NCI-H226 (cell line): ENCODE data around the gene ZNF385A.
A peak's percentile ranks its signal among the peaks of the same experiment; 100 is the strongest.

Experiments used
- DNase-seq: peaks from one replicate; pipeline ENCODE4 v3.0.0-alpha.2; 2015

Gene ZNF385A

DNA sequence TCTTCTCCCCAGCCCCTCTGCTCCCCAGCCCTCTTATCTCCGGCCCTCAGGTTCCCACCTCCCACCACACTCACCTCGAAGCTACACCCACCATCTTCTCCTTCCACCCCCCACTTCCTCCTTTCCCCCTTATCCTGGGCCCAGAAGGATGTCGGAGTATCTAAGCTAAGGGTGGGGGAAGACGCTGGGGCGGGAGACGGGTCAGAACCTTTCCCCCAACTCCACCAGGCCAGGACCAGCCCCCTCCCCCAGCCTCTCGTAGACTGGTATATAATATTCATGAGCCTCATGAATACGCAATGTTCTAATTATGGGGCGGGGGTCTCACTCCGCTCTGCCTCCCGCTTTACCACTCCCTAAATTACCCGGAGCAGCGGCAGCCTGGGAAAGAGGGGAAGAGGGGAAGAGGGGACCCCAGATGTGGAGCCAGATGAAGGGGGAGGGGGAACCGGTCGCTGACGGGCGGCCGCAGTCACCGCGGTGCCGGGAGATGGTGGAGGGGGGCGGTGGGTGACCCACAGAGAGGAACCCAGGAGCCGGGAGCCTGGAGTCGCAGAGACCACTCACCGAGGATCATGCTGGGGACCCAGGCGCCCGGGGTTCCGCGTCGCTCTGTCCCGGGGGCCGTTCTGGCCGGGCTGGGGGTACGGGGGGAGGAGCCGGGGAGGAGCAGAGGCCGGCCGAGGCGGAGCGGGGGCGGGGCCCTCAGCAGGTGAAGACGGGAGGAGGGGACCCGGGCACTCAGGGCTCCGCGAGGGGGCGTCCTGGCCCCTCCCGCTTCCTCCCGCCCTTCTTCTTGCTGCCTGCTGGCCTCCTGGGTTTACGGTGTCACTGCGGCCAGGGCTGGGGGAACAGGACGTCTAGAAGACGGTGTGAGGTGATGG lies 6.4 kb upstream of the ZNF385A start:
- DNase-seq, result no peak

DNA sequence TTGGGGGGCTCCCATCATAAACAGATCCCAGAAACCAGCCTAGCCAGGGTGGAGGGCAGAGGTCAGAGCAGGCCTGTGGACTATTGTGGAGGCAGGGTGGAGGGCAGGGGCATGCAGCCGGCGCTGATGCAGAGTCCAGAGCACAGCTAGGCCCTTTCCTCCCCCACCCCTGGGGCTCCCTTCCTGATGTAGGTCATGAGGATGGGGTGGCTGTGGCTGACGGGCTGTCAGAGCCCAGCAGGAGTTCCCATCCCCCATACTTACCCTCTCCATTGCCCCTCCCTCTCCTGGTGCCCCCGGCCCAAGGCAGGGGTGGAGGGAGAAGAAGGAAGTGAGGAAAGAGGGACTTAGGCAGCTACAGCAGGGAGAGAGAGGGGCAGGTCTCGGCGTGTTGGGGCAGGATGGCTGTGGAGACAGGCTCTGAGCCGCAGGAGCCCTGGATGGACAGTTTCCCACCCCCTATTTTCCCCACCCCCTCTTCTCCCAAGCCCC lies 5.7 kb upstream of the ZNF385A start:
- no peak for DNase-seq

DNA sequence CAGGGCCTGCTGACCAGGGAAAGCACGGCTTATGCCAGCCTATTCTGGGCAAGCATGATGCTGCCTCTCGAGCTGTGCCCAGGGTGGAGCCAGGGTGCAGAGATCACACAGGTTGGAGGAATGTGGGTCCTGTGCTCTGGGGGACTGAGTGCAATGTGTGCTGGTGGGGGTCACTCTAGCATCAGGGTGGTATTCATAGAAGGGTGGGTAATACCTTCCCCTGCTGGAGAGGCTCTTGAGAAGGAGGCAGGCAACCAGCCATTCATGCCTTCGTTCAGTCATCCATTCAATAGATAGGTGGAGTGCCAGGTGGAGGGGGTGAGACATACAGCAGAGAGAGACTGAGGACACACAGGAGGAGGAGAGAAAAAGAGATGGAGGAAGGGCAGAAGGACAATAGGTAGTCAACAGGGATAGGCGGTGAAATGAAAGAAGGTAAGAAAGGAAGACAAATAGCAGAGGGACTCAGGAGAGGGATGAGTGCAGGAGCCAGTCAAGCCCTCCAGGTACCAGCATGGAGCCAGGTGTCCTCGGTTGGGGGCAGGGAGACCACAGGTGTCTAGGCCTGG lies 5.2 kb upstream of the ZNF385A start:
- no peak for DNase-seq

DNA sequence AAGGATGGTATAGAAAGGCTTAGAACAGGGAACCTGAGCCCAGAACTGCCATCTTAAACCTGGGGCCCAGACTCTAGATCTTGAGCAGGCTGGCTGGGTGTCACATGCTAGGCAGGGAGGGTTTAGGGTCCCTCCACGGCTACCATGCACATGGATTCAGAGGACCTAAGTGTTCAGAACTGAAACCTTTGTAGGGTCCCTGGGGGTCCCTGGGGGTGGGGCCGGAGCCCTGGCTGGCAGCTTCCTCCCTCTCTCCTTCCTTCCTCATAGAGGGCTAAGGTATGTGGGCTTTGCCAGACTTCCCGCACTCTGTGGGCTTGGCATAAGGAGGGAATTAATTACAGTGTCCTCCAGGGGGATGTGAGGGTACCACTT lies 4.6 kb upstream of the ZNF385A start:
- no peak for DNase-seq

DNA sequence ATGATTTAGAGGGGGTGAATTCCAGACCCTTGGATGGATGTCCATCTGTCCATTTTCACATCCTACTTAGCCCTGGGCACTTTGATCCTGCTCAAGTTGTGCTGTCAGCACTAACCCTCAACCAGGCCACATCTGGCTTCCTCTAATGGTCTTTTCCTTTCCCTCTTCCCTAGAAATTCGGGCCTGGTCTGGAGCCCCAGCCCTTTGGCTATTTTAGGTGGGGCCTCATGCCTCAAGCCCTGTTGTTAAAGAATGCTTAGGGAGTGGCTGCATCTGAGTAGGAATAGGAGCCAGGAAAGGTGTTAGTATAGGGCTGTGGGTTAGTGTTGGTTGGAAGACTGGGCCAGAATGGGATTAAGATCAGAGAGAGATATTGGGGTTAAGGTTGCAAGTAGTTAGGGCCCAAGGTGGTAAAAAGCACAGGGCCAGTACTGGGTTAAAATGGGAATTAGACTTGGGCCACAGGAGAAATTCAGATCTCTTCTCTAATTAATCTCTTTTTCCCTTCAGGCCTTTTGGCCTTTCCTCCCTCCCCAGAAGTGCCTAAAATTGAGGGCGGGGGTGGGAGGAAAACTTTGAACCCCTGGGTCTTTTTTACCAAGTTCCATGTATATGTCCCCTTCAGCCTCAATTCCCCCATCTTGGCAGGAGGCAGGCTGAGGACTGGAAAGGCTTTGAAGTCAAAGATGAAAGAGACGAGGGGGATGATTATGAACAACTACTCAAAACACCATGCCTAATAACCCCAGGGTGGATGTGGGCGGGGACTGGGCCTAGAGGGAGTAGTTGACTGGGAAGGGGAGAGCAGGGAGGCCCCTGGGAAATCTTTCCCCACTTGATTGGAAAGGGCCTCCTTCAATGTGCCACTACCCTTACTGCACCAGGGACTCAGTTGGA lies 4.0 kb upstream of the ZNF385A start:
- DNase-seq, result no peak

DNA sequence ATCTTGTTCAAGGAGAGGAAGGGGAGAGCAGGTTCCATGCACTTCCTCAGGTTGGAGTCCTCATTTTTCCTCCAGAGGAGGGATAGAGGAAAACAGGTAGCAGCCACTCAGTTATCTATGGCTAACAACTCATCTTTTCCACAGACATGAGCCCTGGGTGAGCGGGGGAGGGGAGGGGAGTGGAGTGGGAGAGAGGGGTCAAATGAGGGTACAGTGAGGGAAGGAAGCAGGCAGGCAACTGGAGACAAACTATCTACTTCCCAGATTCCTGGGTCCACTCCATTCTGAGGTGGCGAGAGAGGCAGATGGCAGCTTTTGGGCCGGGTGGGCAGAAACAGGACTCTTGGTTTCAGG lies 2.6 kb upstream of the ZNF385A start:
- no peak for DNase-seq

DNA sequence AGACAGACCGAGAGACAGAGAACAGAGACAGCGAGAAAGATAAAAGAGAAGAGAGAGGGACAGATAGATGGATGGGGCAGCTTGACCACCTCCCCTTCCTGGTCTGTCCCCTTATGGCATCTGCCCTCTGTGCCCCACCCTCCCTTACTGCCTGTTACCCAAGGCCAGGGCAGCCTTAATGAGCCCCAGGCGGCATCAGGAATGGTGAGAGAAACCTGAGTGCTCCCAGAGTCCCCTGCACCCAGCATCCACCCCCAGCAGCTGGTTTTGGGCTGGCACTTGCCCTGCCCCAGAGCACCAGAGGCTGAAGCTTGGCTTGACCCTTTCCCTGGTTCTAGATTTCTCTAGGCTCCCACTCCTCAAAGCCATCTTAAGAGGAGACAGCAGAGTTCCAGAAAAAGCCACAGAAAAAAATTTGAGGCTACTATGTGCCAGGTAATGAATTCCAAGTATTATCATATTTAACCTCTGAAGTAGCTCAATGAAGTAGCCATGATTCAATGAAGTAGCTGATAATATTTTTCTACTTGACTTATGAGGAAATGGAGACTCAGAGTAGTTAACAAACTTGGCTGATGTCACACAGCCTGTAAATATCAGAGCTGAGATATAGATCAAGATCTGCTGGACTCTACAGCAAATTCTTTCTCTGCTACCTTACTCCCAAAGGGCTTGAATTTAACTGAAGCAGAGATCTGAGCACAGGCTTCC lies 2.0 kb upstream of the ZNF385A start:
- DNase-seq, result no peak

DNA sequence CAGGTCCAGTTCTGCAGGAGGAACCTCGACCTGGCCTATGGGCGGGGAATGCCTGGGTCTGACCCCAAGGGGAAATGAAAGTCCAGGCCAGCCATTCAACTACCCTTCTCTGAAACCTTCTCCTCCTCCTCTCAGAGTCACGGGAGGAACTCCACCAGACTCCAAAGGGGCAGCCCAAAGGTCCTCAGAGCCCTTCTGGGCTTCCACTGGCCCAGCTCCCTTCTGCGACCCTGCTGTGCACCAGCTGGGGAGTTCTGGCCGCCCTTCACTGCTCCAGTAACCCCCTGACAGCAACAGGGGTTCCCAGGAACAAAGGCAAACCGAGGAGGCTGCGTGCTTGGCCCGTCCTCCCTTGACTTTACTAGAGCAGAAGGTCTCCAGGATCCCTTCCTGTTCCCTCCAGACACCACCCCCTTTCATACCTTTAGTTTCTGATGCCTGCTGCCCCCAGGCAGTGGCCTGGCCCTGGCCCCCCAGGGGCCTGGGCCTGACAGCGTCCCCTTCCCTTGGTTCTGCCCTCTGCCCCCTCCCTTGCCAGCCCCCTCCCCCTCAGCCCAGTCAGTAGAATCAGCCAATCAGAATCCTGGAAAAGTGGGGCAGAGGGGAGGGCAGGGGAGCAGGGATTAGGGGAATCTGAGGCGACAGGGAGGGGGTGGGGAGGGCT lies 850 bp upstream of the ZNF385A start:
- DNase-seq, result no peak

DNA sequence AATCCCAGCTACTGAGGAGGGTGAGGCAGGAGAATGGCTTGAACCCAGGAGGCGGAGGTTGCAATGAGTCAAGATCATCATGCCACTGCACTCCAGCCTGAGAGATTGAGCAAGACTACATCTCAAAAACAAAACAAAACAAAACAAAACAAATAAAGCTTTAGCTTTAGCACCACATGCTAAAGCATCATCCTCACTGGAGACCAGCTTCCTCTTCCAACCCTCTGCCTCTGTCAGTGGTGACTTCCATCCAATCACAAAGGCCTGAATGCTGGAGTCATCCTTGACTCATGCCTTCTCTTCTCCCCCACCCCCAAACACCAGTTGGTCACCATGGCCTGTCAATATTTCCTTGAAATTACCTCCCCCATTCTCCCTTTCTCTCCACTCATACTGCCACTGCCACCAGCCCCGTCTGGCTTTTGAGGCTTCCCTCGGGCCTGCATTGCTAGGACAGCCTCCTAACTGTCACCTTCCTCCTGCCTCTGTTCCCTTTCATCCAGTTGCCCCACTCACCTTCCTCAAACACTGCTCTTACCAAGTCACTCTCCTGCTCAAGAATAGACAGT lies 1.4 kb downstream of the ZNF385A start:
- DNase-seq, result peak; percentile 77

DNA sequence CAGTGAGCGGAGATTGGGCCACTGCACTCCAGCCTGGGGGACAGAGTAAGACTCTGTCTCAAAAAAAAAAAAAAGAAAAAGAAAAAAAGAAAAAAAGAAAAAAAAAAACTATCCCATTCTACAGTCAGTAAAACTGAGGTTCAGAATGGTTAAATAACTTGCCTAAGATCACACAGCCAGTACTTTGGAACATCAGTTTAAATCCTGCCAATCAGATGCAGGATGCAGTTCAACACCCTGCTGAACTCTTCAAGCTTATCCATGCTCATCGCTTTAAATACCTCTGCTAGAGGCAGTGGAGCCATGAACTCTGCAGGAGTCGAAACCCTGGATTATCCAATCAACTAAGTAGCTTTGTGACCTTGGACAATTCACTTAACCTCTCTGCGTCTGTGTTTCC lies 3.4 kb downstream of the ZNF385A start:
- DNase-seq, result no peak

DNA sequence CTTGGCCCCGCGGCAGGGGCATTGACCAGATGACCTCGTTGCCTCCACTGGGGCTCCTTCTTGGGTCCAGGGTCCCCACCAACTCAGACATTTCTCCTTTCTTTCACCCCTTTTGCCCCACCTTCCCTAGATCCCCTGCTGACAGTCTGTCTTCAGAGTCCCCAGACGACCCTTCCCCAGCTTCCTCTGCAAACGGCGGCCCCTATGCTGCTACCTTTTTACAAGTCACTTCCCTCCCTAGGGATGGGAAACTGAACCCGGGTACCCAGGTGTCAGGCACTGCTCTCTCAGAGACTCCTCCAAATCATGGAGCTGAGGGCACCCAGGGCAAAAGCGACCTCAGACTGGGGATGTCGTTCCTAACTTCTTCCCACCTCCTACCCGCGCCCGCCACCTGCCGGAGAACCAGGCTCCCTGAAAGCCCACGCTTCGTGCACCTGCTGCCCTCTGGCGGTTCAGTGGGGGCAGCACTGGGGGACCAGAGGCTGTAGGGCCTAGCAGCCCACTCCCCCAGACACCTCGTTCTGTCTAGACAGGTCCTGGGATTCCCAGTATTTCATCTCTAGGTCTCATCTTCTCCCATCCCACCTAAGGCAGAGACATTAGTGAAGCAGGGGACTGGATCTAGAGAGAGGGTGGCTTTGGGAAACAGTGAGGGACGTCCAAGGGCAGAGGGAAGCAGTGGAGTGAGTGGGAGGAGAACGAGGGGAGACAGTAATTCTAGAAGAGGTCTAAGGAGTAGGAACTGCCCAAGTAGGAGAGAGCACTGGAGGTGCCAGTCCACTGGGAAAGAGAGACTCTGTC lies 4.9 kb downstream of the ZNF385A start:
- DNase-seq, result peak; percentile 79

DNA sequence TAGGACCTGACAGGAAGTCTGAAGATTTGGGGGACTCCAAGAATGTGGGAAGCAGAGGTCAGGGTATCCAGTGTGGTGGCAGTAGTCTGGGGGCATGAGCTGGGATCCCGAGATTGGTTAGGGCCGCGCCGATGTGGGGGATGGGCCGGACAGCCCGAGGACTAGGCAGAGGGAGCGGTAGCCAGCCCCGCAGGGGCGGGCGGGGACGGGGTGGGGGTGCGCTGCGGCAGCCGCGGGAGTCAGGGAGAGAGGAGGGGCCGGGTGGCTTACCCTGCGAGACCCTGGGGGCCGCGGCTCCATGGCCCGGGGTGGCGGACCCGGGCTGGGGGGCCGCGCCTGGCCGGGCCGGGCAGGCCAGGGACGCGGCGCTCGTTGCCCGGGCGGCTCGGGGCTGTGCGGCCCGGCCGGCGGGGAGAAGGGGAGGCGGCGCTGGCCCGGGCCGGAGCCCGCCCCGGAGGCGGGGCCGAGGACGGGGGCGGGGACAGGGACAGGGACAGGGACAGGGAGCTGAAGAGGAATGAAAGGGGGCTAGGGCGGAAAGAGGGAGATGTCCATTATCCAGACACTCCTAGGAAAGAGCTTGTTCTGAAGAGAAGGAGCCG lies 5.6 kb downstream of the ZNF385A start:
- DNase-seq, result no peak

DNA sequence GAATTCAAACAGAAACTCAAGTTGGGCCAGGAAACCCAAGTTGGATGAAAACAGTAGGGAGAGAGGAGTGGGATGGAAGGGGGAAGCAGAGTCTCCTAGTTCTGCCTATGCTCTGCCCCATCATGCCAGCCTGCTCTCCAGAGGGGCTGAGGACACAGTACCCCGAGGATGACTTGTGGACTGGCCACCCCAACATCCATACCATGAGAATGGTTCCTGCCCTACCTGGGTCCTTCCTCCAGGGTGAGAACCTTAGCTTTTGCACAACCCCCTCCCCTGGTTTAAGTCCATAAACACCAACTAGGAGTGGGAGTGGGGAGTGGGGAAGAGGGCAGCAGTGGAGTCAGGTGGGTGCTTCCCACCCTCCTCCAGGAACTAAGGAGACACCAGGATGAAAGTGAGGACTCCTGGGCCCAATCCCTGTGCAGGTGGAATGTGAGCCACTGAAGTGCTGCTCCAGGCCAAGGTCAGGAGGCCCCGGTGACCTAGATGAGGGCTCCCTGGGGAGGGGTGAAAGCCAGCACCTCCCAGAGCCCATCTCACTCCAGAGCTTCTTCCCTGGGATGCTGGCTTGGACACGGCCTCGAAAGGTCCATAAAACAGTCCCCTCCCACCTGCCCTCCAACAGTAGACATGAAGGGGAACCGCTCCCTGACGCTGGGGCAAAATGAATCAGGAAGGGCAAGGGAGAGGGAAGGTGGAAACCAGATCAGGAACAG lies 6.6 kb downstream of the ZNF385A start:
- no peak for DNase-seq

DNA sequence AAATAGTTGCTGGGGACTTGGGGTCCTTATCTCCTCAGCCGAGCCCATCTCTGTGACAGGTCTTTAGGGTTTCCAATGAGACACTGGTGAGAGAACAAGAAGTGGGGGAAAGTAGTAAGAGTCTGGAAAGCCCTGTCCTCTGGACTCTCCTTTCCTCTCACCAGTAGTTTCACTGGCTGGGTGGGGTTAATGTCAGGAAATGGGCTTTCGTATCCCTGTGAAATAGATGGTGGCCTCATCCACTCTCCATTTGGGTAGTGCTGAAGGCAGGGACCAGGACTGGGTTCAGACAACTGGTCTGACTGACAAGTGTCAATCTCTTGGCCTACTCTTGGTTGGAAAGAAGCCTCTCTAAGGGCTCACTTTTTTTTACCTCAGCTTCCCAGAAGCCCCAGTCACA lies 7.5 kb downstream of the ZNF385A start:
- DNase-seq, result no peak

DNA sequence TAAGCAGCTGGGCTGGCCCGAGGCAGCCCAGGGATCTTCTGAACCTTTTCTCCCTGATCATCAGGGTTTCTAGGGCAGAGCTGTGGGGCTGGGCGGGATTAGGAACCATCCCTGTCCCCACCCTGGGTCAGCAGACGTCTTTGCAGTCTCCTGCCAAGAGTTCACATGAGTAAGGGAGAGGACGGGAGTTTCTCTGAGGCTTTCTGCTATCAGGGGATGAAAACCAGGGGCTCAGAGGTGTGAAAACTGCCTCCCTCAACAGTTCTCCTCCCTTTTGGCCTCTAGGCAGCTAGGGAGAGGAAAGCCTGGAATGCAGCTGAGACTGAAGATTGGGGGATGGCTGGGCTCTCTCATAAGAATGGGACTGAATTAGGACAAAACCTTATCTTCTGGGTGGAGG lies 7.9 kb downstream of the ZNF385A start:
- DNase-seq, result no peak

DNA sequence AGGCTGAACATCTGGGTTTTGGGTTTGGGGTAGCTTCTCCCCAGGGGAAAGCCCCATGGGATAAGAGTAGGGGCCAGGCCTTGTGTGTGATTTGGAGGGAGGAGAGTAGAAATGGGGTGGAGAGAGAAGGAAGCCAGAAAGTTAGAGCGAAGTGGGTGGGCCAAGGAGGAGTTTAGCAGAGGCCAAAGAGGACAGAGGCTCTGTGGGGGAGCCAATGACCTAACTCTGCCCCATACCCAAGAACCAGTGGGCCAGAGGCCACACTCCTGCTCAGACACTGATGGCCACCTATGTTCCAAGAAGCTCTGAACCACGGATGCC lies 9.3 kb downstream of the ZNF385A start:
- no peak for DNase-seq

DNA sequence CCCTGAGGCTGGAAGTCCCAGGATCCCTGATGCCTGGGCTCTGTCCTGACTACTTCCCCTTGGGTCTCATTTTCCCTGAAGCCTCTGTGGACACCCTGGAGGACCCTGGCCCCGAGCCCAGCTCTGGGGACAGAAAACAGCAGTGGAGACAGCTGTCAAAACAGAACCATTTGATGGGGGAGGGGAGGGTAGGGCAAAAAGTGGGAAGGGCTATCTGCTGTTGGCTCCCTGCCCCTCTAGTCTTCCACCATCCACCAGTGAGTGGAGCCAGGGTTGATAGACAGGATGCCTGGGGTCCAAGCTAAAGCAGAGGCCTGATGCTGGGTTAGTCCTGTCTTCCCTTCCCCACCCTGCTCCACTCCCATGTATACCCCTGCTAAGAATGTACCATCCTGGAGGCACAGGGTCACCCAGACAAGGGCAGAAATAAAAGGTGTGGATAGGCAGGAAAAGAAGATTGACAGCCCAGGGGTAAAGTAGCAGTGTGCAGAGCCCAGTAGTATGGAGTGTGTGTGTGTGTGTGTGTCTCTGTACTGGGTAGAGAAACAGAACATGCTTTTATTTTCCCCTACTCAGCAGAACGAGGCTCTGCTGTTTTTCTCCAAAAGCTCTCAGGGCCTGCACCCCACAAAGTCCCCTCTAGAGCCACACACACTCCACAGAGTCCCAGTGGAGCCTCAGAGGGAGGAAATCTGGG lies 9.8 kb downstream of the ZNF385A start:
- no peak for DNase-seq

DNA sequence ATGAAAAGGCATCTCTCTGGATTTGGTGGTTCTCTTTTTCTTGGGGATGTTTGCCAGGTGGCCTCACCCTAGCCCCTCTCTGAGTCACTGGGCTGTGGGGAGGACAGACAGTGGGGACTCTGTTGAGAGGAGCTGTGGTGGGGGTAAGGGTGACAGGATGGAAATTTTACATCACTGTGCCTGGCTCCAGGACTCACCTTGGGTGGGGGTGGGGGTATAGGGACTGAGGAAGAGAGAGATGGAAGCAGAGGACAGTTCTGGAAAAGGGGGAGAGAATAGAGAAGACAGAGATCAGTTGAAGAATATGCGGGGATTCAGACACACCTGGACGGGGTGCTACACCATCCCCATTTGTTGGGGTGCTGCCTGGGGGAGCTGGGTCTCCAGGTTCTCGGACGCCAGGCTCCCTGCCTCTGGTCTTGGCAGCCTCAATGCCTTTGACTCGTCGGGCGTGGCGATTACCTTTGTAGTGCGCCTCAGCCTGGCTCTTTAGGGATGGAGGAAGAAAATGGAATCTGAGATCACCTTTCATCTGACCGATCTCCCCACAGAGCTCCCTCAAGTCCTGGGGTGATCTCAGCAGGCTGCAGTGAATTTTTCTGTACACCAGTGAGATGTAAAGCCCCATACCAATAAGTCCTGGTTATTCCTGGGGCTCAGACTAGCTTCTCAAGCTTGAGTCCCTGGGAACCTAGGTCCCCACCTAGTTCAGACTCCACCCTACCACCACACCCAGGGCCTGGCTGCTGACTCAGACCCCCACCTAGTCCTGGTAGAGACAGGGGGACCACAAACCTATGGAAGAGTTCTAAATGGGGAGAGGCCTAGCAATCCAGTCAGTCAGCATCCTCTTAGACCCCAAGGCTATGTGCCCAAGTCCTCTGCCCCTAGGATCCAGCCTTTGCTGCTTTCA lies 10.6 kb downstream of the ZNF385A start:
- DNase-seq, result no peak
